A673 (cell line): ENCODE measurements around the gene USF2. TPM values are rescaled to one million over a fixed set of nuclear protein-coding genes. Genes with fewer than 3 reads are reported as not detected.

Experiments used
- BruUV-seq: library from RNA; stranded (reverse); fragments of 400-500 nt; replicated peaks from 2 replicates; lab custom pipeline; 2021; lab: Mats Ljungman, UMichigan
- CTCF ChIA-PET: fragments of 300-600 bp; sonication (Branson Sonifier 250); formaldehyde crosslinking; loops from one replicate; lab custom pipeline; 2022; ENCODE audit warnings: antibody characterized with exemption; lab: Charles Lee
- POLR2A ChIA-PET: fragments of 300-600 bp; sonication (Branson Sonifier 250); formaldehyde crosslinking; loops from one replicate; lab custom pipeline; 2022; ENCODE audit warnings: antibody characterized with exemption; ENCODE audit not compliant: low non-redundant PET; lab: Charles Lee
- DNase-seq: peaks from one replicate; pipeline ENCODE4 v3.0.0-alpha.2; 2015; ENCODE audit warnings: low spot score
- H3K27ac ChIP-seq: fragments of 200-600 bp; sonication (generic); 2 replicates; pipeline ENCODE4 v1.5.1; 2016; ENCODE audit warnings: mixed run types, low read depth, mild to moderate bottlenecking, mixed read lengths, antibody characterized with exemption, low read length; ENCODE audit not compliant: poor library complexity, severe bottlenecking
- H3K27me3 ChIP-seq: fragments of 200-600 bp; sonication (generic); replicated peaks from 2 replicates; pipeline ENCODE4 v1.6.1; 2017; ENCODE audit warnings: mixed run types, low read depth, mild to moderate bottlenecking, mixed read lengths, antibody characterized with exemption, low read length; ENCODE audit not compliant: insufficient read depth, poor library complexity
- H3K36me3 ChIP-seq: fragments of 200-600 bp; sonication (generic); 2 replicates; pipeline ENCODE4 v1.6.1; 2016; ENCODE audit warnings: mixed run types, mild to moderate bottlenecking, mixed read lengths, antibody characterized with exemption, low read length; ENCODE audit not compliant: insufficient read depth, poor library complexity, severe bottlenecking
- H3K4me1 ChIP-seq: fragments of 200-600 bp; sonication (generic); 2 replicates; pipeline ENCODE4 v1.6.1; 2017; ENCODE audit warnings: mixed run types, mild to moderate bottlenecking, mixed read lengths, antibody characterized with exemption, low read length; ENCODE audit not compliant: insufficient read depth, poor library complexity, severe bottlenecking
- H3K4me3 ChIP-seq: fragments of 200-600 bp; sonication (generic); 2 replicates; pipeline ENCODE4 v1.5.1; 2016; ENCODE audit warnings: low read depth, mixed run types, mild to moderate bottlenecking, mixed read lengths, low read length; ENCODE audit not compliant: poor library complexity, severe bottlenecking
- H3K9me3 ChIP-seq: fragments of 200-600 bp; sonication (generic); 2 replicates; pipeline ENCODE4 v1.6.1; 2016; ENCODE audit warnings: mixed run types, low read depth, mild to moderate bottlenecking, mixed read lengths, antibody characterized with exemption, low read length; ENCODE audit not compliant: poor library complexity, severe bottlenecking
- EZH2 ChIP-seq: fragments of 200-600 bp; sonication (generic); IDR thresholded peaks from 2 replicates; pipeline ENCODE4 v1.6.1; 2017; ENCODE audit warnings: borderline replicate concordance, low read depth, mild to moderate bottlenecking, mixed read lengths, antibody characterized with exemption, low read length; ENCODE audit not compliant: poor library complexity, severe bottlenecking
- intact Hi-C: fragments of 100-400 bp; cut with micrococcal nuclease; formaldehyde crosslinking; loops from one replicate; pipeline ENCODE4 v1.10.0; 2022; ENCODE audit not compliant: unreplicated experiment
- total RNA-seq: library from RNA; stranded (reverse); gene quantifications from 2 replicates; pipeline ENCODE4 v1.2.3, GENCODE V29; 2021
- TF ChIP-seq, protein P1 (sequence below): fragments of 300-800, 200-600 bp; sonication (generic); conservative IDR thresholded peaks from 2 replicates; pipeline ENCODE4 v1.5.1; 2017; ENCODE audit warnings: low read depth, mild to moderate bottlenecking, antibody characterized with exemption, low read length, moderate library complexity, mixed read lengths

The USF2 gene
- total RNA-seq, 1 experiment from 2014 or later, result 82.0 TPM

DNA sequence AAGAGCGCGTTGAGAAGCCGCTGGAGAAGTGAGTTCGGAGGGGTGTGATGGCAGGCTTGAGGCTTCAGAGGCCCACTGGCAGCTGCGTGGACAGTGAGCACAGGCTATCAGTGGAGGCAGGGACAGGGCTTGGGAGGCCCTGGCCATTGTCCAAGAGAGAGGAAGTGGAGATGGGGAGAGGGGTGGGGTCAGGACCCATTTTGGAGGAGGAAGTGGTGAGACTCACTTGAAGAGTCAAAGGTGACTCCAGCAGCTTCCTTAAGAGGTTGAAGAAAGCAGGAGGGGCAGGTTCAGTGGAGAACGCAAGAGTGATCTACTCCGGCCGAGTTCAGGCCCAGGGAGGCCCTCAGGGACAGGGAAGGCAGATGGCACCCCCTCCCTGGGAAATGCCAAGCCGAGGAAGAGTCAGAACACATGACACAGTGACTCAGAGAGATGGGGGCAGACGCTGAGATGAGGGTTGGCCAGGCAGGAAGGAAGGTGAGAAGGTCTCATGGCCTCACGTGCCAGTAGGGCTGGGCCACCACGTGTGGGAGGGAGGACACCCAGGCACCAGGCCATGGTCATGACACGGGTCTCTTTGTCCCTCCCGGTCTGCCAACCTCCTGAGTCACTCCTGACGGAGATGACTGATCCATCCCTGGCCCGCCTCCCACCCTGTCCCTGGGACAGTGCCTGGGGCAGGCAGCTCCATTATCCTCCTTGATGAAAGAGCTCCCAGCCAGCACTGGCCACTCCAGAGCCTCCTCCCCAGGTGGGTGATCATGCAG lies 50.1 kb downstream of the USF2 start:
- no peak for TF ChIP-seq EZH2
- TF ChIP-seq, protein P1, sequence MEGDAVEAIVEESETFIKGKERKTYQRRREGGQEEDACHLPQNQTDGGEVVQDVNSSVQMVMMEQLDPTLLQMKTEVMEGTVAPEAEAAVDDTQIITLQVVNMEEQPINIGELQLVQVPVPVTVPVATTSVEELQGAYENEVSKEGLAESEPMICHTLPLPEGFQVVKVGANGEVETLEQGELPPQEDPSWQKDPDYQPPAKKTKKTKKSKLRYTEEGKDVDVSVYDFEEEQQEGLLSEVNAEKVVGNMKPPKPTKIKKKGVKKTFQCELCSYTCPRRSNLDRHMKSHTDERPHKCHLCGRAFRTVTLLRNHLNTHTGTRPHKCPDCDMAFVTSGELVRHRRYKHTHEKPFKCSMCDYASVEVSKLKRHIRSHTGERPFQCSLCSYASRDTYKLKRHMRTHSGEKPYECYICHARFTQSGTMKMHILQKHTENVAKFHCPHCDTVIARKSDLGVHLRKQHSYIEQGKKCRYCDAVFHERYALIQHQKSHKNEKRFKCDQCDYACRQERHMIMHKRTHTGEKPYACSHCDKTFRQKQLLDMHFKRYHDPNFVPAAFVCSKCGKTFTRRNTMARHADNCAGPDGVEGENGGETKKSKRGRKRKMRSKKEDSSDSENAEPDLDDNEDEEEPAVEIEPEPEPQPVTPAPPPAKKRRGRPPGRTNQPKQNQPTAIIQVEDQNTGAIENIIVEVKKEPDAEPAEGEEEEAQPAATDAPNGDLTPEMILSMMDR, result no peak
- Histone ChIP-seq H3K4me1 (no peaks in the 10 kb centered on the region), H3K36me3 (no peaks in the 10 kb centered on the region), H3K4me3 (no peak overlapping the region), H3K27me3 (no peaks in the 10 kb centered on the region), H3K27ac (no peak overlapping the region), H3K9me3 (no peaks in the 10 kb centered on the region)
- ChIA-PET CTCF (no interaction called here), POLR2A (no interaction called here)
- BruUV-seq, result no TSS peak
- intact Hi-C loops, result no loop called here
- no peak for DNase-seq

DNA sequence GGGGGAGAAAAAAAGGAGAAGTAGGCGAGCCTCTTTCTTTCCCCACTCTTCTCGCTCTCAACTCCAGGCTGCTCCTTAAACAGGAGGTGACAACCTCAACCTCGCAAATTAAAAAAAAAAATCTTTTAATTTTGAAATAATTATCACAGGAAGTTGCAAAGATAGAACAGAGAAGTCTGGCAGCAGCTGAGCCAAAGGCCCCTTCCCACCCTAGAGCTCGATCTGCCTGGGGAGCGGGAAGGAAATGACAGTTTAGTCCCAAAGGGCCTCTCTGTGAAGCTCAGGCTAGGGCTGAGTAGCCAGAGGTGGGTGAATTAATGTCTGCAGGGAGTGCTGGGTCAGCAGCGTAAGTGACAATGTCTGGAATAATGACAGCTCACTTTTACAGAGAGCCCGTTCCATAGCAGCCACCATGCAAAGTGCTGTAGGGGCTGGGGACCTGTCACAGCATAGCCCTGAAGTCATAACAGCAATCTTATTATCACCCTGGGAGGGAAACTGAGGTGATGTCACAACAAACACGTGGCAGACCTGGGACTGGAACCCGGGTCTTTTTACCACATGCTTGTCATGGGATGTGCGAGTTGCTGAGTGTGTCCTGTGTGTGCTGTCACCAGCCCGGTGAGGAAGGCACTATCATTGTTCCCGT lies 51.4 kb downstream of the USF2 start:
- BruUV-seq, result no TSS peak
- DNase-seq, result peak; percentile 44
- H3K9me3 ChIP-seq, result no peaks in the 10 kb centered on the region
- no peak overlapping the region for H3K27ac ChIP-seq
- H3K4me3 ChIP-seq, result no peak overlapping the region
- peaks cover 3% of the 10 kb centered on the region for H3K27me3 ChIP-seq
- intact Hi-C loops, result no loop called here
- H3K4me1 ChIP-seq, result no peaks in the 10 kb centered on the region
- TF ChIP-seq EZH2, result no peak
- TF ChIP-seq, protein P1, result no peak
- ChIA-PET CTCF (no interaction called here), POLR2A (no interaction called here)
- H3K36me3 ChIP-seq, result no peaks in the 10 kb centered on the region

DNA sequence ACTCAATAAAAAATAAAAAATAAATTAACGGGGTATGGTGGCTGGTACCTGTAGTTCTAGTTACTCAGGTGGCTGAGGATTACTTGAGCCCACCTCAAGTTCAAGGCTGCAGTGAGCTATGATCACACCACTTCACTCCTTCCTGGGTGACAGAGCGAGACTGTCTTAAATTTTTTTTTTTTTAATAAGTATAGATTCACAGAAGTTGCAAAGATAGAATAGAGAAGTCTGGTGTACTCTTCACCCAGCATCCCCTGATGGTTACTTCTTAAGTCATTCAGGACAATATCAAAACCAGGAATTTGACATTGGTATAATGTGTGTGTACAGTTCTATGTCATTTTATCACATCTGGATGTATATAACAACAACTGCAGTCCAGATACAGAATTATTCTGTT lies 52.5 kb downstream of the USF2 start:
- Histone ChIP-seq H3K36me3 (no peaks in the 10 kb centered on the region), H3K4me3 (no peak overlapping the region), H3K9me3 (no peaks in the 10 kb centered on the region), H3K27me3 (peaks cover 6% of the 10 kb centered on the region), H3K27ac (no peak overlapping the region), H3K4me1 (no peaks in the 10 kb centered on the region)
- TF ChIP-seq, protein P1, result no peak
- TF ChIP-seq EZH2, result no peak
- no peak for DNase-seq
- intact Hi-C loops, result no loop called here
- ChIA-PET POLR2A (no interaction called here), CTCF (no interaction called here)
- no TSS peak for BruUV-seq
